ENCODE data around the gene TDG.

TDG gene

GRCh38 chr12:103936679-103937078 lies 29.0 kb upstream of the TDG start:
- peaks cover 4% of the 10 kb centered on the region for H3K4me1 ChIP-seq (ENCODE audit: control insufficient read depth, insufficient read depth, low read length, poor library complexity, severe bottlenecking)
- H3K36me3 ChIP-seq (ENCODE audit: control insufficient read depth, insufficient read depth, low read length), result peaks cover 98% of the 10 kb centered on the region
- H3K4me3 ChIP-seq (ENCODE audit: extremely low read depth, insufficient read depth, low read length, poor library complexity, severe bottlenecking), result no peak overlapping the region
- no CpG with 5 or more reads among the region's 3 CpGs for WGBS, 2 experiments (ENCODE audit: insufficient coverage in 2 of 2)
- no peak overlapping the region for H3K27ac ChIP-seq (ENCODE audit: low read depth, low read length, severe bottlenecking)
- H3K9me3 ChIP-seq (ENCODE audit: control insufficient read depth, low read length), result no peaks in the 10 kb centered on the region

- Histone ChIP-seq H3K4me3 (ENCODE audit: extremely low read depth, insufficient read depth, low read length, poor library complexity, severe bottlenecking) (no peak overlapping the region), H3K27ac (ENCODE audit: low read depth, low read length, severe bottlenecking) (no peak overlapping the region), H3K4me1 (ENCODE audit: control insufficient read depth, insufficient read depth, low read length, poor library complexity, severe bottlenecking) (no peaks in the 10 kb centered on the region), H3K36me3 (ENCODE audit: control insufficient read depth, insufficient read depth, low read length) (peaks cover 96% of the 10 kb centered on the region), H3K9me3 (ENCODE audit: control insufficient read depth, low read length) (no peaks in the 10 kb centered on the region)
- 64 to 81% methylated on average over 2 of the region's 3 CpGs for WGBS, 2 experiments (ENCODE audit: insufficient coverage in 2 of 2)
Measured at GRCh38 chr12:103944964-103945363, 20.7 kb upstream of the TDG start.

- Histone ChIP-seq H3K4me1 (ENCODE audit: control insufficient read depth, insufficient read depth, low read length, poor library complexity, severe bottlenecking) (no peaks in the 10 kb centered on the region), H3K9me3 (ENCODE audit: control insufficient read depth, low read length) (no peaks in the 10 kb centered on the region), H3K36me3 (ENCODE audit: control insufficient read depth, insufficient read depth, low read length) (peaks cover 96% of the 10 kb centered on the region), H3K27ac (ENCODE audit: low read depth, low read length, severe bottlenecking) (peak overlapping the region; percentile 20), H3K4me3 (ENCODE audit: extremely low read depth, insufficient read depth, low read length, poor library complexity, severe bottlenecking) (no peak overlapping the region)
- 87 to 93% methylated on average over 3 to 6 of the region's 7 CpGs for WGBS, 2 experiments (ENCODE audit: insufficient coverage in 2 of 2)
Measured at GRCh38 chr12:103947871-103948555, 17.7 kb upstream of the TDG start.

GRCh38 chr12:103948746-103949406 lies 16.8 kb upstream of the TDG start:
- WGBS, 2 experiments (ENCODE audit: insufficient coverage in 2 of 2), result 82 to 86% methylated on average over 8 of the region's 13 CpGs
- Histone ChIP-seq H3K9me3 (ENCODE audit: control insufficient read depth, low read length) (no peaks in the 10 kb centered on the region), H3K36me3 (ENCODE audit: control insufficient read depth, insufficient read depth, low read length) (peaks cover 96% of the 10 kb centered on the region), H3K27ac (ENCODE audit: low read depth, low read length, severe bottlenecking) (no peak overlapping the region), H3K4me1 (ENCODE audit: control insufficient read depth, insufficient read depth, low read length, poor library complexity, severe bottlenecking) (no peaks in the 10 kb centered on the region), H3K4me3 (ENCODE audit: extremely low read depth, insufficient read depth, low read length, poor library complexity, severe bottlenecking) (no peak overlapping the region)

- no CpG with 5 or more reads among the region's 1 CpG for WGBS, 2 experiments (ENCODE audit: insufficient coverage in 2 of 2)
- peaks cover 9% of the 10 kb centered on the region for H3K4me1 ChIP-seq (ENCODE audit: control insufficient read depth, insufficient read depth, low read length, poor library complexity, severe bottlenecking)
- no peak overlapping the region for H3K4me3 ChIP-seq (ENCODE audit: extremely low read depth, insufficient read depth, low read length, poor library complexity, severe bottlenecking)
- H3K9me3 ChIP-seq (ENCODE audit: control insufficient read depth, low read length), result no peaks in the 10 kb centered on the region
- H3K27ac ChIP-seq (ENCODE audit: low read depth, low read length, severe bottlenecking), result peak overlapping the region; percentile 6
- H3K36me3 ChIP-seq (ENCODE audit: control insufficient read depth, insufficient read depth, low read length), result peaks cover 68% of the 10 kb centered on the region
Measured at GRCh38 chr12:103952497-103952896, 13.2 kb upstream of the TDG start.

- 13 to 14% methylated on average over 5 to 6 of the region's 7 CpGs for WGBS, 2 experiments (ENCODE audit: insufficient coverage in 2 of 2)
- Histone ChIP-seq H3K4me3 (ENCODE audit: extremely low read depth, insufficient read depth, low read length, poor library complexity, severe bottlenecking) (peak overlapping the region; percentile 84), H3K9me3 (ENCODE audit: control insufficient read depth, low read length) (no peaks in the 10 kb centered on the region), H3K27ac (ENCODE audit: low read depth, low read length, severe bottlenecking) (peak overlapping the region; percentile 97), H3K4me1 (ENCODE audit: control insufficient read depth, insufficient read depth, low read length, poor library complexity, severe bottlenecking) (peaks cover 9% of the 10 kb centered on the region), H3K36me3 (ENCODE audit: control insufficient read depth, insufficient read depth, low read length) (peaks cover 35% of the 10 kb centered on the region)
Measured at GRCh38 chr12:103955811-103956508, 9.7 kb upstream of the TDG start.

- 0% methylated on average over 27 to 31 of the region's 31 CpGs for WGBS, 2 experiments (ENCODE audit: insufficient coverage in 2 of 2)
- no peaks in the 10 kb centered on the region for H3K9me3 ChIP-seq (ENCODE audit: control insufficient read depth, low read length)
- peaks cover 9% of the 10 kb centered on the region for H3K4me1 ChIP-seq (ENCODE audit: control insufficient read depth, insufficient read depth, low read length, poor library complexity, severe bottlenecking)
- peaks cover 29% of the 10 kb centered on the region for H3K36me3 ChIP-seq (ENCODE audit: control insufficient read depth, insufficient read depth, low read length)
- peak overlapping the region; percentile 84 for H3K4me3 ChIP-seq (ENCODE audit: extremely low read depth, insufficient read depth, low read length, poor library complexity, severe bottlenecking)
- peak overlapping the region; percentile 97 for H3K27ac ChIP-seq (ENCODE audit: low read depth, low read length, severe bottlenecking)
Measured at GRCh38 chr12:103956509-103957027, 9.1 kb upstream of the TDG start.

GRCh38 chr12:103957865-103958388 lies 7.7 kb upstream of the TDG start:
- Histone ChIP-seq H3K9me3 (ENCODE audit: control insufficient read depth, low read length) (no peaks in the 10 kb centered on the region), H3K36me3 (ENCODE audit: control insufficient read depth, insufficient read depth, low read length) (peaks cover 18% of the 10 kb centered on the region), H3K4me3 (ENCODE audit: extremely low read depth, insufficient read depth, low read length, poor library complexity, severe bottlenecking) (peak overlapping the region; percentile 84), H3K27ac (ENCODE audit: low read depth, low read length, severe bottlenecking) (peak overlapping the region; percentile 97), H3K4me1 (ENCODE audit: control insufficient read depth, insufficient read depth, low read length, poor library complexity, severe bottlenecking) (peaks cover 9% of the 10 kb centered on the region)
- WGBS, 2 experiments (ENCODE audit: insufficient coverage in 2 of 2), result 98% methylated on average over 5 of the region's 7 CpGs; no CpG with 5 or more reads in 1 of the 2 experiments

- 100% methylated on average over 1 of the region's 1 CpG for WGBS, 2 experiments (ENCODE audit: insufficient coverage in 2 of 2)
- Histone ChIP-seq H3K4me1 (ENCODE audit: control insufficient read depth, insufficient read depth, low read length, poor library complexity, severe bottlenecking) (peaks cover 9% of the 10 kb centered on the region), H3K27ac (ENCODE audit: low read depth, low read length, severe bottlenecking) (no peak overlapping the region), H3K9me3 (ENCODE audit: control insufficient read depth, low read length) (no peaks in the 10 kb centered on the region), H3K36me3 (ENCODE audit: control insufficient read depth, insufficient read depth, low read length) (peaks cover 15% of the 10 kb centered on the region), H3K4me3 (ENCODE audit: extremely low read depth, insufficient read depth, low read length, poor library complexity, severe bottlenecking) (no peak overlapping the region)
Measured at GRCh38 chr12:103958621-103959020, 7.1 kb upstream of the TDG start.

GRCh38 chr12:103960616-103961227 lies 5.0 kb upstream of the TDG start:
- peaks cover 5% of the 10 kb centered on the region for H3K4me1 ChIP-seq (ENCODE audit: control insufficient read depth, insufficient read depth, low read length, poor library complexity, severe bottlenecking)
- 84 to 93% methylated on average over 4 to 5 of the region's 7 CpGs for WGBS, 2 experiments (ENCODE audit: insufficient coverage in 2 of 2)
- H3K27ac ChIP-seq (ENCODE audit: low read depth, low read length, severe bottlenecking), result no peak overlapping the region
- peaks cover 4% of the 10 kb centered on the region for H3K36me3 ChIP-seq (ENCODE audit: control insufficient read depth, insufficient read depth, low read length)
- no peak overlapping the region for H3K4me3 ChIP-seq (ENCODE audit: extremely low read depth, insufficient read depth, low read length, poor library complexity, severe bottlenecking)
- no peaks in the 10 kb centered on the region for H3K9me3 ChIP-seq (ENCODE audit: control insufficient read depth, low read length)

Measured in mesodermal cell (in vitro differentiated cells).